NT2/D1 (cell line): ENCODE results near the gene CASTOR1.

Experiments used
- SUZ12 ChIP-seq: IDR thresholded peaks from 2 replicates; pipeline ENCODE4 v1.6.1; 2011; ENCODE audit not compliant: insufficient read length, insufficient read depth; ENCODE audit errors: extremely low read depth
- YY1 ChIP-seq: IDR thresholded peaks from 2 replicates; pipeline ENCODE4 v1.6.1; 2011; ENCODE audit not compliant: insufficient read length, insufficient read depth
- ZNF274 ChIP-seq: IDR thresholded peaks from 2 replicates; pipeline ENCODE4 v1.6.1; 2011; ENCODE audit warnings: mild to moderate bottlenecking, low read depth, low read length

- TF ChIP-seq YY1 (no peak), ZNF274 (no peak), SUZ12 (no peak)
Observed at GRCh38 chr22:30290342-30291057, 1.2 kb upstream of the CASTOR1 start.
